HG02678 (cell line): ENCODE measurements around the gene LGI2.
"Not testable (repeated sequence)": the region's sequence is repeated elsewhere in the genome, so short reads cannot be mapped to it uniquely, and the experiment has no call there.

Experiments
- ATAC-seq: cut with Tn5 transposase; IDR thresholded peaks from one replicate; pipeline ENCODE4 v1.9.1; 2021; ENCODE audit warnings: mild to moderate bottlenecking, moderate library complexity; ENCODE audit not compliant: unreplicated experiment

LGI2 gene

DNA sequence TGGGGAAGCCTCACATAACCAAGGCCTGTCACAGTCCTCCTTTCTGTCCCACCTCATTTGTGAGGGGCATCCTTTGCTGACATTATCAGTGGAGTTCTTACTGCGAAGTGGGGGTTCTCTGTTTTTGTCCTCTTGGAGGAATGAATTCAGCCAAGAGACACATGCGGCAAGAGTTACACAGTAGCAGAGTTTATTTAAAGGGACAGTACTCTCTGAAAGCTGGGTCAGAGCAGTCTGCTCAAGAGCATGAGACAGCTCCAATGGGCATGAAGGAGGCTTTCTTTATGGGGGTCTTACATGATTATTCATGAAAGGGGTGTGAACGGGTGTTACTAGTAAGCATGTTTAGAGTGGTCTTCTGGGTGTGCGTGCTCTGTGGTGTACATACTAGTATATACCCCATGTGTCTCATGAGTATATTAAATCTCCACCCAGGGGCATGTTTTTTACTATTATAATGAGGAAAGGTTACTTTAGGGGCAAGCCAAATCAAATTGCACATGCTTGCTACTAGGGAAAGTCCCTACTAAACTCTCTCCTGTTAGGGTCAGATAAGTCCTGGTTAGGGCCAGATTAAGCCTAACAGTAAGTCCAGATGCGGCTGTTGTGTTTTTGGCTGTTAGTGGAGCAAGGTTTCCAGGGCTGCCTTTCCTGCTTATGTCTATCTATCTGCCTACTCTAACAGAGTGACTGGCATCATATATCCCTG is 19.8 kb upstream of the LGI2 start:
- no peak for ATAC-seq

DNA sequence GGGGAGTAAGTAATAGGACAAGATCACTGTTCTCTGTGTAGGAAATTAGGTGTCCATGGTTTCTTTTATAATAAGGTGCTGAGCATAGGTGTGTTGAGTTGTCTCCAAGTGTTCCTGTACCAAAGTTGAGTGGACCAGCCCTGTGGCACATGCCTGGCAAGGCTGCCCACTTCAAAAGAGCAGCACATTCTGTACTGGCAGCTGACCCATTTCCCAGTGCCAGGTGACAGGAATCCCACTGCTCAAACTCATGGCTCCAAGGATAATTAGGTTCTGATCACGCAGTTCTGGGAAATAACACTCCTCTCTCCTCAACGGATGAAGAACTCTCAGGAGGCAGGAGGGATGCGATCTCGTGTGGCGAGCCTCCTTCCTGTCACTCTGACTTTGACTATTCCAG is 12.8 kb upstream of the LGI2 start:
- no peak for ATAC-seq

DNA sequence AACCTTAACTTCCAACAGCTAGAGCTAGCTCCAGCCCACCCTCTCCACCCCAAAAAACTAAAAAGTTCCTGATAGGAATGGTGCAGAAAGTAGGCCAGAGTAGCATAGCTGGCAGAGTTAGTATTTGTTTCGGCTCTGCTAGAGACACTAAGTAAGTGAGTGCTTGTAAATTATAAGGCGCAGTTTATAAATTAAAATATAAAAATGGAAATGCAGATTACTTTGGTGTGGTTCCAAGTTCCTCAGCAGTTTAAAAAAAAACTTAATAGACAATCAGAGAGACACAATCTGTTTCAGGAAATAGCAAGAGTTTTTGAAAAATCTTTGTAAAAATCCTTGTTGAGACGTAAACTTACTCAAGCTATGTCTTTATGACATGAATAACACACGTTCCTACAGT is 2.8 kb upstream of the LGI2 start:
- ATAC-seq, result no peak

DNA sequence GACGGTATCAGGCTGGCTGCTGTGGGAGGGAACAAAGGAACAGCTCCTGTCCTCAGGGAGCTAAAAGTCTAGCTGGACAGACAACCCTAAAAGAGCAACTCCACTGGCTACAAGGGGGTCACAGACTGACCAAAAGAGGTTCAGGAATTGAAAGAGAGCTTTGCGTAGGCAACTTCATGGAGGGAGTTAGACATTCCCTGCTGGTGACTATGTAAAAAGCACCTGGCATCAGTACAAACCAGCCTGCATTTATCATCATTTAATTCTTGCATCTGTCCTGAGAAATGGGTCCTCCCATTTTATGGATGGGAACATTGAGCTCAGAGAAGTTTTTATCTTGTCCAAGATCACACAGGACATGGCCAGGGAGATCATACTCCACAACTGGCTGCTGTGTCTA is 1.4 kb upstream of the LGI2 start:
- no peak for ATAC-seq

DNA sequence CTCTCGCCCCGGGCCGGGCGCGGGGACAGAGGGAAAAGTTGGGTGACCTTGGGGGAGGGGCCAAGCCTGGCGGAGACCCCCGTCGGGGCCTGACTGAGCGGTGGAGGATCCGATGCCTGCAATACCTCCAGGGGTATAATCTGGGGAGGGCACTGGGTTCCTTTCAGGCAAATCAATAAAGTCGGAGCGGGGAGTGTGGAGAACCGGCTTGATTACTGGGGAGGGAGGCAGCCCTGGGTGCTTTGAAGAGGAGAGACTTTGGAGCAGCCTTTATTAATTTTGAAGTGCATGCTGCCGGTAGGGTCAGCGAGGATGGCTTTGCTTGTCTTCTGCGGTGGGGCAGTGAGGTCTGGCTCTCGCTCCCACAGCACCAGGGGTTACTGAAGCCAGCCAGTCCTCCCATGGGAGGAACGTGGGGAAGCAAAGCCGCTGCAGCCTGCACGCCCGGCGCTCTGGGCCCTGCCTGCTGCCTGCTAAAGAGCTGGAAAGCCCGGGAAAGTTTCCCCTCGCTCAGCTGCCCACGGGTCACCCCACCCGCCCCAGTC is 403 bp upstream of the LGI2 start:
- ATAC-seq, result no peak

DNA sequence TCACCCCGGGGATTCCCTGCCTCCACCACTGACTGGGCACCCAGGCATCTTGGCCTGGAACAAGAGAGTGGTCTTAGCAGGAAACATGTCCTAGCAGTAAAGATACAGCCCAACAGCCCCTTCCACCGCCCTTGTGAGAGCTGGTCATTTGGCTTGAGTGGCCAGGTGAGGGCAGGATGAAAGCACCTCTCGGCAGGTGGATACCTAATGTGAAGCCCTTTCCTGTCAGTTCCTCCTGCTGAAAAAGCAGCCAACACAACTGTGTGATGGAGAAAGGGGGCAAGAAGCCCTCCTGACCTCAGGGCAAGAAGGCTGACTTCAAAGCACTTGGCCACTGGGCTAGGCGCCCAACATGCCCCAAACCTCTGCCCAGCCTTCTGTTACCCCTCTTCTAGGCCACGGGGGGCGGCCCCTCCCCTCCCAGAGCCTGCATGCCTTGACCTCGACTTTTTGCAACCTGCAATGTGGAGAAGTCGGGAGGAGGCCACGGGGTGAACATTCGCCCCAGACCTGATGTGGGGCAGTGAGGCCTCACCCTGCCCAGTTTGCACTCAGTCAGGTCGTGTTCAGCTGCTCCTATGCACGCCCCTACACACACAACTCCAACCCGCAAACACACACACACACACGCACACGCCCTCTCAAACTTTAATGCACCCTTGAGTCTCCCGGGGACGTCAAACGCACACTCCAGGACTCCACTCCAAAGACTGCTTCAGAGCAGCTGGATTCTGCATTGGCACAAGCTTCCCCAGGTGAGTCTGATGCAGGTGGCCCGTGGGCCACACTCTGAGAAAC is 1.1 kb downstream of the LGI2 start:
- ATAC-seq, result no peak

DNA sequence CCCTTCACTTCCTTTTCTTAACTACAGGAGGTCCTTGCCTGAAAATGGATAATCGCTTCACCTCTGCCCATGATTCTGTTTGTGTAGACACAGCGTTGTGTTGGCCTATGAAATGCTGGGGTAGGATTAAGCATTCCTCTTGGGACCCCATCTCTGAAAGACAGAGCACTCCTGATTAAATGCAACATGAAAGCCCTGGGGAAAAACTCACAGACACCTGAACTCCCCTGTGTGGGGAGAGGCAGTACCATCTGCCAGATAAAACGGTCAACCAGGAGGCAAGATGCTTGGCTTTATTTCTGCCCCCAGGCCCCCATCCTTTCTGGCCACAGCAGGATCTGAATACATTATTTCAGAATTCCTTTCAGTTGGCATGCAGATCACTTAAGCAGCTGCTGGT is 1.9 kb downstream of the LGI2 start:
- no peak for ATAC-seq

DNA sequence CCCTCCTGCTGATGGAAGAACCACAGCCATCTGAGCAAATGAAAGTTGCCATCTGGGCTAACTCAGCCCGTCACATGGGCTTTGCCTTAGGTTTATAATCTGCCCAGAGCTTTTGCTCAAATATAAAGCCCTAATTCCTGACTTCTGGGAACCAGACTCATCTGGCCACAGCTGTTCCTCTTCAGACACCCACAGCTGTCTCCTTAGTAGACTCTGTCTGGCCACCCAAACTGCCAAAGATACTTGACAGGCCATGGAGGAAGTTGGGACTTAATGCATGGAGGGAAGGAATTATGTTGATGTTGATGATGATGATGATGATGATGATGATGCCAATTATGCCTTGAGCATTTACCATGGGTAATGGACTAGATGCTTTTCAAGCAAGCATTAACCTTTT is 8.0 kb downstream of the LGI2 start:
- ATAC-seq, result no peak

DNA sequence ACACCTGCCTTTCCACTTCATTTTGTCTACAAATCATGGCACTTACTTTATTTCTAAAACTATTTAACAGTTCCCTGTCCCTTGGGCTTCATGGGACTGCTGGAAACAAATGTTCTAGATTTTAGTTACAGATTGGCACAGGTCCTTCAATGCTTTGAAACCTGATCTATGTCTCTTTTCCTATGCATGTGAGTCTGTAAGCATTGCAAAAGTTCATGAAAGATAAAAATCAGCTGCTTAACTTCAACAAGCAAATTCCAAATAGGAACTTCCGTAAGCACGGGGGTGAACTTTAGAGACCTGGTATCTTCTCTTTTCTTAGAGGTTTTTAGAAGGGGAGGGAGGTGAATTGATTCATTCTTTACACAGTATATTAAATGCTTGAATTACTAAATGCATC is 9.5 kb downstream of the LGI2 start:
- ATAC-seq, result no peak

DNA sequence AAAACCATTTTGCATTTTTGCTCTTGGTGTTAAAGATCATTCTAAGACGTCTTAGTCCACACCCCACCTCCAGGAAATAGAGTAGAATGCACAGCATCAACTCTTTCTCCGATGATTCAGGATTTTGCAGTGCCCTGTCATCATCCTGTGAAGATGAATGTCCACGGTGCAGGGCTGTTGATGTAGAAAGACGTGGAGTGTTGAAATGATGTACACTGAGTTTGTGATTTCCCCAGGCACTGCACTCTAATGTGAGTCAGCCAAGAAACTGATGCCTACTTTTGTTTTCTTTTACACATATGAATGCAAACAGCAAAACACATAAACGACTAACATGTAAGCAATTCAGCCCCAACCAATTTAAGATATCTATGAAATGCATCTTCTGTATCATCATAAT is 10.5 kb downstream of the LGI2 start:
- no peak for ATAC-seq

DNA sequence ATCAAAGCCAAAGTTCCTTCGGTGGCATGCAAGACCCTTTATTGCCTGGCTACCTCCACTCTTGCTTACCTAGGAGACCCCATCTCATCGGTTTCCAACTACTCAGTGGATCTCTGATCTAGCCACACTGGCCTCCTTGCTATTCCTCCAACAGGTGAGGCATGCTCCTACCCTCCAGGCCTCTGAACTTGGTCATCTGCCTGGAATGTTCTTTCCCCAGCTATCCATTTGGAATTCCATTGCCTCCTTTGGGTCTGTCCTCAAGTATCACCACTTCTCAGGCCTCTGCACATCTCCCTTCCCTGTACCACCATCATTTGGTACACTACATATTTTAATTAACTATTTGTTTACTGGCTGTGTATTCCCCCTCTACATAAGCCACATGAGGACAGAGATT is 11.2 kb downstream of the LGI2 start:
- ATAC-seq, result no peak

DNA sequence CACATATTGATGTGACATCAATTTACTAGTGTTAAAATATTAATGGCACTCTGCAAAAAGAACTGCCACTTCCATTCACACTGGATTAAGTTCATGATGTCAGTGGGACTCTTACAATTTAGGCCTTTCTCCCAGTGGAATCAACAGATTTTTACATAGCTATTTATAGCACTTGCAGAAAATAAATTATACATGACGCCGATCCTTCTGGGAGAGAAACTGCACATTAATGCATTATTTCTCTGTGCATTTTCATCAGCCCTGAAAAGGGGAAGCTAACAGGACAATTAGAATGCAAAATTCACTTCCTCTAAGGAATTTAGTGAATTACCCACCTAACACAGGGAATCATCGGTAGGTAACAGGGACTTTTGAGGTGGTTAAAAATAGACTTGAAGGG is 15.7 kb downstream of the LGI2 start:
- no peak for ATAC-seq

DNA sequence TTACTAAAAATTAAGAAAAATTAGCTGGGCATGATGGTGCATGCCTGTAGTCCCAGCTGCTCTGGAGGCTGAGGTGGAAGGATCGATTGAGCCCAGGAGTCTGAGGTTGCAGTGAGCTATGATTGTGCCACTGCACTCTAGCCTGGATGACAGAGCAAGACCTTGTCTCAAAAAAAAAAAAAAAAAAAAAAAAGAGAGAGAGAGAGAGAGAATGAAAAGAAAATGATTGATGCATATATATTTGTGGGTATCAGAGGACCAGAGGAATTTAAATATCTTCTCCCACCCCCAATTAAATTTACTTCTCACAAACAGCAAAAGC is 16.1 kb downstream of the LGI2 start:
- not testable (repeated sequence) for ATAC-seq

DNA sequence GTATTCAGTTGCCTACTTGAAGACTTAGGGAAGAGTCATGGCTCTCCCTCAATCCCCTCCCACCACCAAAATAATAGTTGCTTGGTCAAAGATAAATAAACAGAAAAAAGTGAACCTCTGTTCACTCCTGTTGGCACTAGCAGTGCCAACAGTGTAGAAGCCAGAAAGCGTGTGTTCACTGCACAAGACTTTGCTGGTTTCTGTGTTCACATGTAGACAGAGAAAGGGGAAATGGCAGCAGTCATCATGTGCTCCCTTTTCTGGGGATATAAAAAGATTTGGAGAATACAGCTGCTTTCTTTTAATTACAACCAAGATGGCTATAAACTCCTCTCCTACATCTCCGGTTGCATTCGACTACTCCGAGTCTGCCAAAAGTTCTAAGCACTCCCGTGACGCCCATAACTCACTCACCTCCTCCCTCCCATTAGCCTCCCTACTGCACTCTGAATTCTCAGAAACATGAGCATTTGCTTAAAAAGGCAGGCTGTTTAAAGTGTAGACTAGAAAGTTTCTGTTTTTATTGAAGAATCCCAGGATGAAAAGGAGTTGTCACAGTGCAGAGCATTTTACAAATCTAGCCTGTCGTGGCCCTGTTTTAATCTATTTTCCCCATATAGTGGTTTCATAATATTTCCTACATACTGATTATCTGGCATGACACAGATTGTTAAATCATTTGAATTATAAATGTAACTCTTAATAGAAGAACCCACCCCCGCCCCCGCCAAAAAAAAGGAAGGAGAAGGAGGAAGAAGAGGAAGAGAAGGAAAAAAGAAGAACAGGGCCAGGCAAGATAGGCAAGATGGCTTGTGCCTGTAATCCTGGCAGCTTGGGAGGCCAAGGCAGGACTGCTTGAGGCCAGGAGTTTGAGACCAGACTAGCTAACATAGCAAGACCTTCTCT is 16.7 kb downstream of the LGI2 start:
- no peak for ATAC-seq

DNA sequence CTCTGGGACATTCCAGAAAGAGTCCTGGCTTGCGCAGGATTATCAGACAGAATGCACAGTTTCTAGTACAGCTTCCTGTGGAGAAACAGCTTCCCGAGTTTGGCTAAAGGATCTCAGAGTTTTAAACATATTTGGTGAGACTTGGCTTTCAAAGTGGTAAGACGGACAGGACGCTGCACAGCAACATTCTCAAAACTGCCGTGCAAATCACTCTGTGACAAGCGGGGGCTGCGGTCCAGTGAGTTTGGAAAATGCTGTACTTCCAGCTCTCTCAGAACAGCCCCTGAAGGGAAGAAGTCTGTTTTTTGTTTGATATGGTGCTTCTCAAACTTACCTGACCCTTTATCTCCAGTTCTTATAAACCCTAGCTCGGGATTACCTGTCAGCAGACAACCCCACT is 18.1 kb downstream of the LGI2 start:
- ATAC-seq, result no peak

DNA sequence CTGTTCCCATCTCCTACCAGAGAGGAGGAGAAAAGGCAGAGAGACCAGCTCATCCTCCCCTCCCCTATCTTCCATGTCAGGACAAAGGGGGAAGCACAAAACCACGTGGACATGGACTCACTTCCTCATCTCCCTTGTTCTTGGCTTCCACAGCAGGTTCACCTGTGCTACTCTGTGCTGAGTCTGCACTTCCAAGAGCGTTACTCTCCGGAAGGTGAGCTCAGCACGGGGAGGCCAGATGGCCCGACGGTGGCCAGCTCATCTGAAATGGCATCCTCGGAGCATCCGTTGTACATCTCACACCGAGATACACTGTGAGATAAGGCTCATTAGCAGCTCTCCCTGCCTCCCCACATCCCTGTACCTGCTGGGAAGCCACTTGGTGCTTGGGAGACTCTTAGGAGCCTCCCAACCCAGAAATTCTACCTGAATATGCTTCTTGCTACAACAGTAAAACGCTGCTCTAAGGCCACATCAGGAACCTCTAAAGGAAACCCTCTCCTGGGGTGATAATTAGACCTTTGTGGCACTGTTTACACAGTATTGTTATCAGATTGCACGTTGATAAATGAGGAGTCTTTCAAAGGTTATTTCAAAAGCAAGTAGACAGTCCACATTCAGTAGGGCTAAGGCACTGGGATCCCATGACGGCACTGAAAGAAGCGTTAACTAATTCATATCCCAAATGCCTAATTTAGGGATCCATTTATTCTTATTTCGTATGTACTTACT is 19.4 kb downstream of the LGI2 start:
- ATAC-seq, result no peak

DNA sequence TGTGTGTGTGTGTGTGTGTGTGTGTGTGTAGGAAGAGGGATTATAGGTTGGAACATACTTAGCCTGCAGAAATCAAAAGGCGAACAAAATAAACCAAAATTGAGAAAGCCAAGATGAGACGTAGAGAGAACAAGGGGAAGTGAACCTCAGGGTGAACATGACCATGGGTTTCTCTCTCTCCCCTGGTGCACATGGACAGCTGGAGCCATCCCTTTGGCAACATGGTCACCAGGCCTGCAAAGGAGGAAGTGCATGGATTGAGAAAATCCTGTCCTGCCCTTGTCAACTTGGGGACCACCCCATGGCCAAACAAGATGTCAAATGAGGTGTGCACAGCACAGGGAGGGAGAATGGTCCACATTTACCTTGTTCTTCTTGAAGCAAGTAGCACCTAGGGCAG is 23.1 kb downstream of the LGI2 start:
- ATAC-seq, result no peak

DNA sequence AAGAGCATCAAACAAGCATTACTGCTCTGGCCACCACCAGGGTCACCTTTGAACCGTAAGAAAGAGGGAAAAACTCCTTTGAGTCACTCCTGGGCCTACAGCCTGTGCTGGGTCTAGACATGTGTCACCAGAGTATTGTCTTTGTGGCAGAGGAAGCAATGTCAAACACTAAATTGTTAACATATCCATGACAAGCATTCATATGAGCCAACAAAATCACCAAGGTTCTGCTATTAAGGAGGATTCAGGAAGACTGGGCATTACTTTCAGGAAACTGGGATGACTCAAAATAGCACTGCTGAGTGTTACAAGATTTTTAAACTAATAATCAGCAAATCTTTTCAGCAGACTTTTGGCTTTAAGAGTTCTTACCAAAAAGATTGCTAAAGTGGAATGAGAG is 28.1 kb downstream of the LGI2 start:
- ATAC-seq, result no peak

DNA sequence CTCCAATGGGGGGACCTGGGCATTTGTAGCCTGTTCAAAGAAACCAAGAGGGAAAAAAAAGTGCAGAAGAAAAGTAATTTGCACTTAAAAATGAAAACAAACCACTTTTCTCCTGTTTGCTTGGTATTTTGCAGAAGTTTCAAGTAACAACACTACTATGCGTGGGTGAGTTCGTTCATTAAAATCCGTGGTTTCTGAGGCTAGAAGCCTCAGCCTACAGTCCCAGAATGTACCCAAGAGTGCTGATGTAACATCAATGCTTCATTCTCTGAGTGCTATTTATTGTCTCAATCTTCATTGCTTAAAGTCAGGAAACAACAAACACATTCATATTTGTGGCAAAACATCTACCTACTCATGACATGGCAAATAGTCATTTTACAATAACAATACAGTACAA is 29.2 kb downstream of the LGI2 start:
- no peak for ATAC-seq

DNA sequence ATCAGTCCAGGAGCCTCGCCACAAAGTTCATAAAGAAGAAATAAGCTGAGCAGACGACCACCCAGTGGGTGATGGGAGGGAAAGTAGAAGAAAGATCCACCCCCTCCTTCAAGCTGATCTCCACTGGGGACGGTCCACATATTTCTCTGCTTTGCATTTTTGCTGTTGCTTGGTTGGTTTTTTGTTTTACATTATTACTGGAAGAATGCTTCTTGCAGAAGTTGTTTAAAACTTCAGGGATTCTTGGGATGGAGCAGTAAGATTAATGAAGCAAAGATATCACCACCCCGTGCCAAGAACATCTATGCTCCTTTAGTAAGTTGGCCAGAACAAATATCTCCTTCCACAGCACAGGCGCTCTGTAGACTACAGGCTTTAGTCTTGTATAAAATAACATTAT is 30.1 kb downstream of the LGI2 start:
- ATAC-seq, result no peak
